ENCODE measurements around the gene MGAT3. TPM values are rescaled to one million over a fixed set of nuclear protein-coding genes. Genes with fewer than 3 reads are reported as not detected.

Gene MGAT3
- total and polyA plus RNA-seq, 4 donors, result 0.26 to 11.0 (median 1.8) TPM

Other genes starting within 250 kb of the MGAT3 start
- 10 to 100 TPM in 1 of 2 donors, 1 to 10 TPM in 1; 6.7 to 20.7 TPM for gene PDGFB, start 212.0 kb upstream of the MGAT3 start, total RNA-seq
- gene PDGFB, start 212.0 kb upstream of the MGAT3 start, polyA plus RNA-seq, result 1 to 10 TPM in 1 of 2 donors, under 1 TPM in 1; 0.97 to 1.9 TPM
- gene RPL3, start 137.4 kb upstream of the MGAT3 start, total RNA-seq, result 1,000 to 10,000 TPM; 1,469 to 1,615 TPM
- 1,000 to 10,000 TPM; 2,999 to 4,700 TPM for gene RPL3, start 137.4 kb upstream of the MGAT3 start, polyA plus RNA-seq
- gene SYNGR1, start 107.0 kb upstream of the MGAT3 start, total RNA-seq, result 10 to 100 TPM in 1 of 2 donors, 1 to 10 TPM in 1; 5.1 to 26.7 TPM
- 10 to 100 TPM; 10.9 to 23.1 TPM for gene SYNGR1, start 107.0 kb upstream of the MGAT3 start, polyA plus RNA-seq
- 10 to 100 TPM; 22.5 to 30.8 TPM for gene TAB1, start 57.2 kb upstream of the MGAT3 start, total RNA-seq
- 10 to 100 TPM in 1 of 2 donors, 1 to 10 TPM in 1; 8.1 to 20.7 TPM for gene TAB1, start 57.2 kb upstream of the MGAT3 start, polyA plus RNA-seq
- 10 to 100 TPM; 15.5 to 20.1 TPM for gene MIEF1, start 45.3 kb downstream of the MGAT3 start, total RNA-seq
- gene MIEF1, start 45.3 kb downstream of the MGAT3 start, polyA plus RNA-seq, result 1 to 10 TPM; 8.0 to 8.3 TPM
- 100 to 1,000 TPM; 305 to 381 TPM for gene ATF4, start 63.5 kb downstream of the MGAT3 start, total RNA-seq
- gene ATF4, start 63.5 kb downstream of the MGAT3 start, polyA plus RNA-seq, result 100 to 1,000 TPM; 515 to 759 TPM
- 10 to 100 TPM; 50.4 to 51.8 TPM for gene RPS19BP1, start 75.7 kb downstream of the MGAT3 start, total RNA-seq
- 100 to 1,000 TPM; 159 to 160 TPM for gene RPS19BP1, start 75.7 kb downstream of the MGAT3 start, polyA plus RNA-seq
- gene CACNA1I, start 113.7 kb downstream of the MGAT3 start, total RNA-seq, result under 1 TPM; 0.16 to 0.33 TPM
- not detected for gene CACNA1I, start 113.7 kb downstream of the MGAT3 start, polyA plus RNA-seq